Upper lobe of right lung (tissue), 1 donor: ENCODE data around the gene POFUT1. TPM values are rescaled to one million over a fixed set of nuclear protein-coding genes. Genes with fewer than 3 reads are reported as not detected.

Experiments
- ATAC-seq: fragments of 200-7000 bp; cut with Tn5 transposase; one replicate; pipeline ENCODE4 v1.9.1; 2020; ENCODE audit warnings: mild to moderate bottlenecking, moderate library complexity
- DNase-seq: peaks from one replicate; pipeline ENCODE4 v3.0.0-alpha.2; 2020
- H3K27ac ChIP-seq: fragments of 200-600 bp; one replicate; pipeline ENCODE4 v1.8.0; 2022
- H3K27me3 ChIP-seq: fragments of 200-600 bp; one replicate; pipeline ENCODE4 v1.8.0; 2022; ENCODE audit warnings: mild to moderate bottlenecking
- H3K36me3 ChIP-seq: fragments of 200-600 bp; one replicate; pipeline ENCODE4 v1.8.0; 2022
- H3K4me1 ChIP-seq: fragments of 200-600 bp; one replicate; pipeline ENCODE4 v1.8.0; 2022
- H3K4me3 ChIP-seq: fragments of 200-600 bp; one replicate; pipeline ENCODE4 v1.8.0; 2022; ENCODE audit warnings: mild to moderate bottlenecking
- H3K9me3 ChIP-seq: fragments of 200-600 bp; one replicate; pipeline ENCODE4 v1.8.0; 2022
- CTCF ChIP-seq: fragments of 200-600 bp; IDR thresholded peaks from one replicate; pipeline ENCODE4 v1.8.0; 2022; ENCODE audit warnings: antibody characterized with exemption
- intact Hi-C: fragments of 100-400 bp; cut with DNase I; formaldehyde crosslinking; loops from one replicate; pipeline ENCODE4 v1.11.0; 2022
- total RNA-seq: library from RNA; stranded (reverse); fragmentation: NEBNext Ultra II Directional; extraction: Animal tissue kit (Norgen Biotek cat#: 25700); gene quantifications from one replicate; pipeline ENCODE4 v1.2.1, GENCODE V29; 2021
- donor health status: DM: no; HTN: yes; CAD: no; lungs with severe emphysema.

POFUT1 gene
- total RNA-seq, 1 donor from 2014 or later: 31.5 TPM

- H3K4me3 ChIP-seq: no peak overlapping the region
- peaks cover 68% of the 10 kb centered on the region for H3K36me3 ChIP-seq
- no peaks in the 10 kb centered on the region for H3K27me3 ChIP-seq
- peaks cover 6% of the 10 kb centered on the region for H3K4me1 ChIP-seq
- no peak for TF ChIP-seq CTCF
- DNase-seq: peak; percentile 22
- H3K27ac ChIP-seq: no peak overlapping the region
- ATAC-seq: no peak
- intact Hi-C loops: no loop called here
- H3K9me3 ChIP-seq: no peaks in the 10 kb centered on the region
Measured at GRCh38 chr20:32160341-32160740, 47.3 kb upstream of the POFUT1 start.

- peaks cover 79% of the 10 kb centered on the region for H3K36me3 ChIP-seq
- no peaks in the 10 kb centered on the region for H3K27me3 ChIP-seq
- H3K4me1 ChIP-seq: no peaks in the 10 kb centered on the region
- no peaks in the 10 kb centered on the region for H3K9me3 ChIP-seq
- no peak overlapping the region for H3K4me3 ChIP-seq
- ATAC-seq: no peak
- intact Hi-C loops: no loop called here
- DNase-seq: peak; percentile 10
- H3K27ac ChIP-seq: no peak overlapping the region
- no peak for TF ChIP-seq CTCF
Measured at GRCh38 chr20:32162351-32162750, 45.3 kb upstream of the POFUT1 start.

GRCh38 chr20:32163951-32164350 is 43.7 kb upstream of the POFUT1 start:
- no peak for DNase-seq
- Histone ChIP-seq H3K27ac (no peak overlapping the region), H3K36me3 (peaks cover 63% of the 10 kb centered on the region)

GRCh38 chr20:32164984-32165735 is 42.5 kb upstream of the POFUT1 start:
- H3K27ac ChIP-seq: no peak overlapping the region
- ATAC-seq: no peak

More at GRCh38 chr20:32163951-32164350, 43.7 kb upstream of the POFUT1 start:
- no peaks in the 10 kb centered on the region for H3K9me3 ChIP-seq
- no peaks in the 10 kb centered on the region for H3K4me1 ChIP-seq
- ATAC-seq: no peak
- no peak for TF ChIP-seq CTCF
- no peak overlapping the region for H3K4me3 ChIP-seq
- intact Hi-C loops: no loop called here
- H3K27me3 ChIP-seq: no peaks in the 10 kb centered on the region

GRCh38 chr20:32165836-32166545 is 41.7 kb upstream of the POFUT1 start:
- Histone ChIP-seq H3K9me3 (no peaks in the 10 kb centered on the region), H3K27ac (no peak overlapping the region), H3K27me3 (no peaks in the 10 kb centered on the region), H3K4me1 (no peaks in the 10 kb centered on the region), H3K36me3 (peaks cover 57% of the 10 kb centered on the region), H3K4me3 (no peak overlapping the region)
- intact Hi-C loops: no loop called here
- ATAC-seq (no peak), DNase-seq (peak; percentile 39)
- no peak for TF ChIP-seq CTCF

More at GRCh38 chr20:32164984-32165735, 42.5 kb upstream of the POFUT1 start:
- H3K27me3 ChIP-seq: no peaks in the 10 kb centered on the region
- DNase-seq: peak; percentile 46
- no peaks in the 10 kb centered on the region for H3K9me3 ChIP-seq
- TF ChIP-seq CTCF: no peak
- H3K4me1 ChIP-seq: no peaks in the 10 kb centered on the region
- H3K4me3 ChIP-seq: no peak overlapping the region
- intact Hi-C loops: no loop called here
- H3K36me3 ChIP-seq: peaks cover 57% of the 10 kb centered on the region
